HG03095 (cell line): ENCODE measurements around the gene KIAA0232.
"Not testable (repeated sequence)": the region's sequence is repeated elsewhere in the genome, so short reads cannot be mapped to it uniquely, and the experiment has no call there.

Experiments
- ATAC-seq: cut with Tn5 transposase; IDR thresholded peaks from one replicate; pipeline ENCODE4 v1.9.1; 2021; ENCODE audit warnings: moderate library complexity; ENCODE audit not compliant: unreplicated experiment

The KIAA0232 gene

GRCh38 chr4:6880691-6881090 is 98.2 kb downstream of the KIAA0232 start:
- ATAC-seq: no peak

DNA sequence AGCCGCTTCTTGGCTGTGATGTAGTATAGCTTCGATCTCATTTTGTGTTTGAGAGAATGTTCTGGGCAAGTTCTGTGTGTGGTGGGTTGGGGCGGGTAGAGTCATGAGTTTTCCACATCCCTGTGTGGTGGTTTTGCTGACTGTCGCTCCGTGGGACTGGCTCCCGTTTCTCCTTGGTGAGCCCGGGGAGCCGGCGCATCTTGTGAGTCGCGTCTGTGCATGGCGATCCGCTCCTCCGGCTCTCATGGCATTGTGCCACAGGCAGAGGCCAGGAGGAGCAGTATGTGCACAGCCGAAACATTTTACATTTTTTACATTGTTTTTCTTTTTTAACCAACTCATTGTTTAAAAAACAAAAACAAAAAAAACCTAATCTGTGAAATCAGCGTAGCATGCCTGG is 99.4 kb downstream of the KIAA0232 start:
- no peak for ATAC-seq

DNA sequence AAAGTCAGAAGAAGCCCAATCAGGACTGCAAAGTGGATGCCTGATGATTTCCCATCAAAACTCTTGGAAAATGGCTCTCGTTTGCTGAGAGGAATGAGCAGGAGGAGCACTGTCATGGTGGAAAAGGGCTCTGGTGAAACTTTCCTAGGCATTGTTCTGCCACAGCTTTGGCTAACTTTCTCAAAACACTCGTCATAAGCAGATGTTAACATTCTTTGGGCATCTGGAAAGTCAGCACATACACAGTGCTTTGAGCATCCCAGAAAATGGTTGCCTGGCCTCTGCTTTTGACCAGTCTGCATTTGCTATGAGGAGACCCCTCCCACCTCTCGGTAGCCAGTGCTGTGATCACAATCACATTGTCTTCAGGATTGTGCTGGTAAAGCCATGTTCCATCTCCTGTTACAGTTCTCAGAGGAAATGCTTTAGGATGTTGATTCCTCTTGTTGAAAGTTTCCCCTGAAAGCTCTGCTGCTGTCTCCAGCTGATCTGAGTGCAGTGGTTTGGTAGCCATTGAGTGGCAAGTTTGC is 101.9 kb downstream of the KIAA0232 start:
- ATAC-seq: no peak

DNA sequence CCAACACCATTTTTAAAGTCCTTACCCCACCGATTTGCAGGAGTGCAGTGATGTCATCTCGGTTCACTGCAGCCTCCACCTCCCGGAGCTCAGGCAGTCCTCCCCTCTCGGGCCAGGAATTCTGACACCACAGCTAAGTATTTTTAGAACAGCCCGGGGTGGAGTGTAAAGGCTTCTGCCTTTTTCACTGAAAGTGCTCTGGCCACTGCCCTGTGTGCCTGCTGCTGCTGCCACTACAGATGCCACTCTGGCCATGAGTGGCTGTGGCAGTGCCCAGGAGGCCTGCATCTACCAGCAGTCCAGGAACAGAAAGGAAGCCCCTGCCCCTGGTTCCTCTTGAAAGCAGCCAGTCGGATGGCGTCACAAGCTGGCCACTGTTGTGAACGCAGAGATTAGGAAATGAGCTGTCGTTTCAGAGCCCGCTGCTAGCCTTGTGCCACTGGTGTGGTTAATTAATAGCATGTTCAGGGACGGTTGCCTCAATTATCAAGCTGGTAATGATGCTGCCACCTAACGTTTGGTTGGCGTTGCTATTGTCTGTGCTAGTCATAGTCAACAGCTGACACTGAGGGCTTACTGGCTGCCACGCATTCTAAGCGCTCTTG is 103.5 kb downstream of the KIAA0232 start:
- no peak for ATAC-seq

DNA sequence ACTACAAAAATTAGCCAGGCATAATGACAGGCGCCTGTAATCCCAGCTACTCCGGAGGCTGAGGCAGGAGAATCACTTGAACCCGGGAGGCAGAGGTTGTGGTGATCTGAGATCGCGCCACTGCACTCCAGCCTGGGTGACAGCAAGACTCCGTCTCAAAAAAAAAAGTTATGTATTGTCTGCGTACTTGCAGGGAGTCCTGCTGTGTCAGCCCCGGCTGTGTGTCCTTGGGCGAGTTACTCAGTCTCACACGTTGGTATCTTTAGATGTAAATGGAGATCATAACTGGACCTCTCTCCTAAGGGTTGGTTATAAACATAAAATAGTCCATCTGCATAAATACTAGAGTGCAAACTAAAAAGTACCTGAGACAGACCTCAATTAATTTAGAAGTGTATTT is 104.4 kb downstream of the KIAA0232 start:
- ATAC-seq: no peak

DNA sequence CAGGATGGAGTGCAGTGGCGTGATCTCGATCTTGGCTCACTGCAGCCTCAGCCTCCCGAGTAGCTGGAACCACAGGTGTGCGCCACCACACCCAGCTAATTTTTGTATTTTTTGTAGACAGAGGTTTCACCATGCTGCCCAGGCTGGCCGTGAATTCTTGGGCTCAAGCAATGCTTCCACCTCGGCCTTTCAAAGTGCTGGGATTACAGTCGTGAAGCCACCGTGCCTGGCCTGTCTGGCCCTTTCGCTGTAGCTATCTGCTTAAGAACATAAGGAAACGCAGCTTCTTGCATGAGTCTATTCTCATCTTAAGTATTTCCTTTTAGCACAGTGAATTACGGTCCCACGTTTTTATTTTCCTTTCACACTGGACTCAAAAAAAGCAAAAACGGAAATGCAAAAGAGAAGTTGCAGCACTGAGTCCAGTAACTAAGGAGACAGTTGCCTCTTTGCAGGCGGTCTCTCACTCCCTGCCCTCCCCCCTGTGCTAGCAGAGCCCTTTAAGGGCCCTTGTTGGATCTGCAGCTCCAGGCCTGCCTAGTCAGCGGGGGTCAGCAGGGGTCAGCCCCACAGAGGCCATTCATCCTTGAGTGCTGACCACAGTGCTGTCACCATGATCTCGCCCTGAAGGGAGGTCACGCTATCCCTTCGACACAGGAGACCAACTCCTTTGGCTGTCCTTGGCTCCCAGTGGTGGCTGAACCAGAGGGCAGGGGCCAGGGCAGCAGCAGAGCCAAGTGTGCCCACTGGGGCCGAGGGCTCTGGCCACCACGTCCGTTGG is 105.3 kb downstream of the KIAA0232 start:
- no peak for ATAC-seq

DNA sequence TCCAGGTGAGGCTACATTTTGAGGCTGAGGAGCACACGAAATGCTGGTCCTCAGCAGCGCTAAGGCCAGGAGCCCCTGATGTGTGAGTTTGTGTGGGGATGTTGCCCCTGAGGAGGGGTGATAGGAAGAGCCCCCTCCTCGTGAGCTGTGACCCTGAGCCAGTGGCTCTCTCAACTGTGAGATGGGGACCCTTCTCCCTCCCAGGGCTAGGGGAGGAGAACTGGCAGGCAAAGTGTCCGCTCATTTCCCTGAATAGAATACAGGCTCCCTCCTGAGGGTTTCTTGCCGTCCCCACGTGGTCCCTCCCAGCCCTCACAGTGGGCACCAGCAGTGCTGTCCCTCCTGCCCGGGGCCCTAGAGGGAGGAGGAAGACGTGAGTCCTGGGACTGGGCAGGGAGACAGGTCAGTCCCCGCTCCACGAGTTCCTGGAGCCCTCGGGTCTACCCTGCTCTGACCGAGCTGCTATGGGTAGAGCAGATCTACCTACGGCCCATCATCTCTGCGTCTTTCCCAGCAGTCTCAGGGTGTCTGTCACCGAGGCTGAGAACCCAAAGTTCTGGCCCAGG is 106.1 kb downstream of the KIAA0232 start:
- no peak for ATAC-seq

- ATAC-seq: no peak
Measured at GRCh38 chr4:6889101-6889735, 106.7 kb downstream of the KIAA0232 start.

GRCh38 chr4:6889736-6890324 is 107.3 kb downstream of the KIAA0232 start:
- ATAC-seq: no peak

DNA sequence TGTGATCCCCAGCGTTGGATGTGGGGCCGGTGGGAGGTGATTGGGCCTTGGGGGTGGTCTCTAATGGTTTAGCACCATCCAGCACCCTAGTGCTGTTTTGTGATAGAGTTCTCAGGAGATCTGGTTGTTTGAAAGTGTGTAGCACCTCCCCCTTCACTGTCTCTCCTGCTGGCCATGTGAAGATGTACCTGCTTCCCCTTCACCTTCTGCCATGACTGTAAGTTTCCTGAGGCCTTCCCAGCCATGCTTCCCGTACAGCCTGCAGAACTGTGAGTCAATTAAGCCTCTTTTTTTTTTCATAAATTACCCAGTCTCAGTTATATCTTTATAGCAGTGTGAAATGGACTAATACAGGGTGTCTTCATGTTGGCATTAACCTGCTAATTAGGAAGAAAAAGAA is 107.8 kb downstream of the KIAA0232 start:
- no peak for ATAC-seq

DNA sequence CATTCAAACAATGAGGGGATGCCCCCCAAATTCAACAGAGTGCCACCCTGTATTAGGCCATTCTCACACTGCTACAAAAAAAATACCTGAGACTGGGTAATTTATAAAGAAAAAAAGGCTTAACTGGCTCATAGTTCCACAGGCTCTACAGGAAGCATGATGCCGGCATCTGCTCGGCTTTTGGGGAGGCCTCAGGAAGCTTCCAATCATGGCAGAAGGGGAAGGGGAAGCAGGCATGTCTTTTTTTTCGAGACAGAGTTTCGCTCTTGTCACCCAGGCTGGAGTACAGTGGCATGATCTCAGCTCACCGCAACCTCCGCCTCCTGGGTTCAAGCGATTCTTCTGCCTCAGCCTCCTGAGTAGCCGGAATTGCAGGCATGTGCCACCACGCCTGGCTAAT is 108.4 kb downstream of the KIAA0232 start:
- ATAC-seq: not testable (repeated sequence)

- ATAC-seq: no peak
Measured at GRCh38 chr4:6891436-6892170, 109.1 kb downstream of the KIAA0232 start.

GRCh38 chr4:6892190-6892908 is 109.8 kb downstream of the KIAA0232 start:
- no peak for ATAC-seq

GRCh38 chr4:6892909-6893202 is 110.3 kb downstream of the KIAA0232 start:
- no peak for ATAC-seq

DNA sequence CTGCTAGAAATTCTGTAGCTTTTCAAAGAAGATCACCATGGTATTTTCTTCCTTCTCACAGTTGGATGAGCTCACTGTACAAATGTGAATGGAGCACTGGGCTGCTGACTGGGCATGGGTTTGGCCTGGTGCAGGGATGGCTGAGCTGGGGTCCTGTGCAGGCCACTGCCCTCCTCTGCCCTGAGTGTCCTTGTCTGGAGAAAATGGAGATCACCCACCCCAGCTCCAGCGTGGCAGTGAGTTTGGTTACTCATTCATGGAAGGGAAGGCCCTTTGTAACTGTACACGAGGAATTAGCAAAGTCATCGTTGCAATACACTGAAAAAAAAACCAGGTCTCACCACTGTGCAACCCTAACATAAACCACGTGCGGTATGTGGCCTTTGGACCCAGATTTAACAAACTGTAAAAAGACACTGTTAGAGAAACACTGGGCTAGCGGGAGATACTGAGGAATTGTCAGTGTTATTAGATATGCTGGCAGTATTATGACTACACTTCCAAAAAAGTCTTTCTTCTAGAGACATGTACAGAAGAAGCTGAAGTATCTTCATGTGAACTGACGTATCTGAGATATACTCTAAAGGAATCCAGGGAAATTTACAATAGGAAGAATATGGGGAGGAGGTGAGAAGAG is 111.0 kb downstream of the KIAA0232 start:
- ATAC-seq: no peak

- ATAC-seq: no peak
Measured at GRCh38 chr4:6894086-6894478, 111.6 kb downstream of the KIAA0232 start.

DNA sequence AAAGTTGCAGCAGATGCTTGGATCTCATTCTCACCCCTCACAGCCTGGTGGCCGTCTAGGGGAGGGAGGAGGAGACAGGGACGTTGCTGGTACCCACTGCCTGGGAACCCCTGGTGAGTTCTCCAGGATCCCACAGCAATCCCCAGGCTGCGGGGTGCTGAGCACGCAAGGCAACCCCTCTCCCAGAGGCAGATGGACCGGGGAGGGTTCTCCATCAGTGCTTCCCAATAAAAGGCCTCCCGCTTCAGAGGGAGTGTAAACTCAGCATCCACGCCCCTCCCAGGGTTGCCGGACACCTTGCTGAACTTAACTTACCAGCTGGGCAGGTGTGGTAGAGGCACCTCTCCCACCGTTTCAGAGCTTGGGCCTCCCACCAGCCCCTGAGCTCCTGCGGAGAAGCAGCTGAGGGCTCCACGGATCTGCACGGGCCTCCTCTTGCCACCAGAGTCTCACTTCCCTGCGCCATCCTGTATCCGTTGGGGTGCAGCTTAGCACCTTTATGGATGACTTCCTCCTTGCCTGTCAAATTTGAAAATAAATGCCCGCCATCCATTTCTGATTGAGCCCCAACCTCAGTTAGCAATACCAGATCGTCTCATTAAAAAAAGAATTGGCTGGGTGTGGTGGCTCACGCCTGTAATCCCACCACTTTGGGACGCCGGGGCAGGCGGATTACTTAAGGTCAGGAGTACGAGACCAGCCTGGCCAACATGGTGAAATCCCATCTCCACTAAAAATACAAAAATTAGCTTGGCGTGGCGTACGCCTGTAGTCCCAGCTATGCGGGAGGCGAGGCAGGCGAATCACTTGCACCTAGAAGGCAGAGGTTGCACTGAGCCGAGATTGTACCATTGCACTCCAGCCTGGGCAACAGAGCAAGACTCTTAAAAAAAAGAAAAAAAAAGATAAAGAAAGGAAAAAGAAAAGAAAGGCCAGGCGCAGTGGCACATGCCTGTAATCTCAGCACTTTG is 112.3 kb downstream of the KIAA0232 start:
- ATAC-seq: no peak

DNA sequence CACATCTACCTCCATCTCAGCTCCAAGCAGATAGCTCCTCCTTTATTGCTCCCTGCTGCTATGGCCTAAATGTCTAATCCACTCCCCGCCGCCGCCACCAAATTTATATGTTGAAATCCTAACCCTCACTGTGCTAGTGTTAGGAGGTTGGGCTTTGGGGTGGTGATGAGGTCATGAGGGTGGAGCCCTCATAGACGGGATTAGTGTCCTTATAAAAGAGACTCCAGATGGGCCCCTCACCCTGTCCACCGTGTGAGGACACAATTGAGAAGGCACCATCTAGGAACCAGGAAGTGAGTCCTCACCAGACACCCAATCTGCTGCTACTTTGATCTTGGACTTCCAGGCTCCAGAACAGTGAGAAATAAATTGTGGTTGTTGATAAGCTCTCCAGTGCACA is 113.5 kb downstream of the KIAA0232 start:
- no peak for ATAC-seq

- ATAC-seq: no peak
Measured at GRCh38 chr4:6898763-6899162, 116.2 kb downstream of the KIAA0232 start.
